Activated CD8-positive, alpha-beta T cell treated with anti-CD3 and anti-CD28 coated beads for 36 hours (primary cell): ENCODE data around the gene LUC7L2. TPM values are rescaled to one million over a fixed set of nuclear protein-coding genes. Genes with fewer than 3 reads are reported as not detected.

Source experiments
- ATAC-seq: fragments of 200-7000 bp; cut with Tn5 transposase; one replicate; pipeline ENCODE4 v1.10.0; 2021; ENCODE audit warnings: mild to moderate bottlenecking, moderate library complexity
- CTCF ChIA-PET: fragments of 350-600 bp; sonication (Branson Sonifier 250); formaldehyde crosslinking; loops from one replicate; lab custom pipeline; 2021; ENCODE audit warnings: antibody characterized with exemption; lab: Charles Lee
- POLR2A ChIA-PET: fragments of 350-600 bp; sonication (Branson Sonifier 250); formaldehyde crosslinking; loops from one replicate; lab custom pipeline; 2021; ENCODE audit warnings: antibody characterized with exemption; lab: Charles Lee
- DNase-seq: peaks from one replicate; pipeline ENCODE4 v3.0.0-alpha.2; 2020
- H3K27ac Mint-ChIP-seq: one replicate; pipeline ENCODE4 v1.8.0; 2021; ENCODE audit warnings: mild to moderate bottlenecking, mixed read lengths
- H3K27me3 Mint-ChIP-seq: one replicate; pipeline ENCODE4 v1.8.0; 2021; ENCODE audit warnings: mixed read lengths
- H3K36me3 Mint-ChIP-seq: one replicate; pipeline ENCODE4 v1.8.0; 2021; ENCODE audit warnings: low read depth, mixed read lengths
- H3K4me1 Mint-ChIP-seq: one replicate; pipeline ENCODE4 v1.8.0; 2021; ENCODE audit warnings: low read depth, mixed read lengths
- H3K4me3 Mint-ChIP-seq: one replicate; pipeline ENCODE4 v1.8.0; 2021; ENCODE audit warnings: mild to moderate bottlenecking, moderate library complexity, mixed read lengths
- H3K9me3 Mint-ChIP-seq: one replicate; pipeline ENCODE4 v1.8.0; 2021; ENCODE audit warnings: mixed read lengths
- CTCF ChIP-seq: fragments of 200-600 bp; IDR thresholded peaks from one replicate; pipeline ENCODE4 v1.8.0; 2022; ENCODE audit warnings: antibody characterized with exemption, mild to moderate bottlenecking
- intact Hi-C: fragments of 100-400 bp; cut with micrococcal nuclease; formaldehyde crosslinking; loops from one replicate; pipeline ENCODE4 v1.10.0; 2022
- total RNA-seq, 2 experiments: library from RNA; stranded (reverse); gene quantifications; one replicate each; pipeline ENCODE4 v1.2.3, GENCODE V29; 2021

The LUC7L2 gene
- total RNA-seq, 2 experiments from 2014 or later: 133 to 140 TPM

- intact Hi-C loops: no loop called here
- Mint-ChIP-seq H3K27ac (no peak overlapping the region), H3K4me3 (no peak overlapping the region), H3K27me3 (no peaks in the 10 kb centered on the region), H3K36me3 (peaks cover 37% of the 10 kb centered on the region), H3K9me3 (no peaks in the 10 kb centered on the region), H3K4me1 (peaks cover 64% of the 10 kb centered on the region)
- DNase-seq (no peak), ATAC-seq (no peak)
- ChIA-PET CTCF (interaction anchor here (2.6 kb wide), 1 partner anchor 64 kb away, joined by 13 read pairs; no protein-coding TSS in a partner anchor), POLR2A (interaction anchor here (0.6 to 3.3 kb wide), 6 partner anchors 9 to 43 kb away, joined by 3 to 30 read pairs (median 13); partner anchors contain the start of gene LUC7L2)
- no peak for TF ChIP-seq CTCF
These were observed 11.2 kb downstream of the LUC7L2 start for GRCh38 chr7:139370943-139371313.

GRCh38 chr7:139374246-139374645 lies 14.6 kb downstream of the LUC7L2 start:
- Mint-ChIP-seq H3K4me3 (no peak overlapping the region), H3K36me3 (peaks cover 41% of the 10 kb centered on the region), H3K4me1 (peaks cover 60% of the 10 kb centered on the region), H3K27me3 (no peaks in the 10 kb centered on the region), H3K9me3 (no peaks in the 10 kb centered on the region), H3K27ac (peak overlapping the region; percentile 64)
- no peak for TF ChIP-seq CTCF
- DNase-seq (no peak), ATAC-seq (no peak)
- CTCF ChIA-PET: interaction anchor here (1.0 to 1.6 kb wide), 3 partner anchors 11 to 299 kb away, joined by 4 to 6 read pairs (median 5); no protein-coding TSS in a partner anchor
- POLR2A ChIA-PET: interaction anchor here (1.1 to 1.2 kb wide), 3 partner anchors 9 to 44 kb away, joined by 3 to 4 read pairs (median 3); no protein-coding TSS in a partner anchor
- intact Hi-C loops: no loop called here

GRCh38 chr7:139382439-139382838 lies 22.7 kb downstream of the LUC7L2 start:
- Mint-ChIP-seq H3K36me3 (peaks cover 29% of the 10 kb centered on the region), H3K27ac (no peak overlapping the region), H3K4me3 (no peak overlapping the region), H3K27me3 (no peaks in the 10 kb centered on the region), H3K4me1 (peaks cover 5% of the 10 kb centered on the region), H3K9me3 (no peaks in the 10 kb centered on the region)
- no peak for DNase-seq
- ChIA-PET POLR2A (interaction anchor here (0.6 to 3.9 kb wide), 5 partner anchors 10 to 148 kb away, joined by 3 to 19 read pairs (median 3); no protein-coding TSS in a partner anchor), CTCF (no interaction called here)
- intact Hi-C loops: no loop called here
- TF ChIP-seq CTCF: no peak
- no peak for ATAC-seq

GRCh38 chr7:139384611-139385010 lies 24.9 kb downstream of the LUC7L2 start:
- peaks cover 37% of the 10 kb centered on the region for H3K36me3 Mint-ChIP-seq
- ATAC-seq (no peak), DNase-seq (no peak)
- TF ChIP-seq CTCF: no peak
- ChIA-PET CTCF (no interaction called here), POLR2A (interaction anchor here (4.7 kb wide), 1 partner anchor 15 kb away, joined by 19 read pairs; no protein-coding TSS in a partner anchor)
- intact Hi-C loops: no loop called here
- no peak overlapping the region for H3K4me3 Mint-ChIP-seq
- peaks cover 6% of the 10 kb centered on the region for H3K4me1 Mint-ChIP-seq
- no peaks in the 10 kb centered on the region for H3K9me3 Mint-ChIP-seq
- H3K27me3 Mint-ChIP-seq: no peaks in the 10 kb centered on the region
- H3K27ac Mint-ChIP-seq: no peak overlapping the region

- DNase-seq (no peak), ATAC-seq (no peak)
- ChIA-PET CTCF (no interaction called here), POLR2A (interaction anchor here (1.1 to 4.7 kb wide), 5 partner anchors 9 to 27 kb away, joined by 3 to 19 read pairs (median 4); no protein-coding TSS in a partner anchor)
- H3K27me3 Mint-ChIP-seq: no peaks in the 10 kb centered on the region
- intact Hi-C loops: no loop called here
- H3K36me3 Mint-ChIP-seq: peaks cover 45% of the 10 kb centered on the region
- TF ChIP-seq CTCF: no peak
- no peak overlapping the region for H3K4me3 Mint-ChIP-seq
- H3K9me3 Mint-ChIP-seq: no peaks in the 10 kb centered on the region
- peak overlapping the region; percentile 14 for H3K27ac Mint-ChIP-seq
- H3K4me1 Mint-ChIP-seq: peaks cover 12% of the 10 kb centered on the region
These were observed 27.9 kb downstream of the LUC7L2 start for GRCh38 chr7:139387594-139387993.
